Activated CD4-positive, alpha-beta memory T cell treated with anti-CD3 and anti-CD28 coated beads for 36 hours (primary cell): ENCODE data around the gene CCR4. TPM values are rescaled to one million over a fixed set of nuclear protein-coding genes. Genes with fewer than 3 reads are reported as not detected.
A peak's percentile ranks its signal among the peaks of the same experiment; 100 is the strongest.

Experiments used
- CTCF ChIA-PET: fragments of 350-600 bp; sonication (Branson Sonifier 250); formaldehyde crosslinking; loops from one replicate; lab custom pipeline; 2021; ENCODE audit warnings: antibody characterized with exemption, inconsistent platforms; lab: Charles Lee
- POLR2A ChIA-PET: fragments of 350-600 bp; sonication (Branson Sonifier 250); formaldehyde crosslinking; loops from one replicate; lab custom pipeline; 2021; ENCODE audit warnings: antibody characterized with exemption; lab: Charles Lee
- DNase-seq: peaks from one replicate; pipeline ENCODE4 v3.0.0-alpha.2; 2020
- H3K27ac Mint-ChIP-seq: one replicate; pipeline ENCODE4 v1.8.0; 2021; ENCODE audit warnings: mixed read lengths
- H3K27me3 Mint-ChIP-seq: one replicate; pipeline ENCODE4 v1.8.0; 2021; ENCODE audit warnings: mixed read lengths
- H3K36me3 Mint-ChIP-seq: one replicate; pipeline ENCODE4 v1.8.0; 2021; ENCODE audit warnings: mixed read lengths
- H3K4me1 Mint-ChIP-seq: one replicate; pipeline ENCODE4 v1.8.0; 2021; ENCODE audit warnings: low read depth, mixed read lengths
- H3K4me3 Mint-ChIP-seq: one replicate; pipeline ENCODE4 v1.8.0; 2021; ENCODE audit warnings: mild to moderate bottlenecking, mixed read lengths
- H3K9me3 Mint-ChIP-seq: one replicate; pipeline ENCODE4 v1.8.0; 2021; ENCODE audit warnings: mixed read lengths
- intact Hi-C: fragments of 100-400 bp; cut with micrococcal nuclease; formaldehyde crosslinking; loops from one replicate; pipeline ENCODE4 v1.15.1; 2023
- total RNA-seq, 2 experiments: library from RNA; stranded (reverse); gene quantifications; one replicate each; pipeline ENCODE4 v1.2.3, GENCODE V29; 2021

CCR4 gene
- total RNA-seq, 2 experiments from 2014 or later, result 137 TPM

DNA sequence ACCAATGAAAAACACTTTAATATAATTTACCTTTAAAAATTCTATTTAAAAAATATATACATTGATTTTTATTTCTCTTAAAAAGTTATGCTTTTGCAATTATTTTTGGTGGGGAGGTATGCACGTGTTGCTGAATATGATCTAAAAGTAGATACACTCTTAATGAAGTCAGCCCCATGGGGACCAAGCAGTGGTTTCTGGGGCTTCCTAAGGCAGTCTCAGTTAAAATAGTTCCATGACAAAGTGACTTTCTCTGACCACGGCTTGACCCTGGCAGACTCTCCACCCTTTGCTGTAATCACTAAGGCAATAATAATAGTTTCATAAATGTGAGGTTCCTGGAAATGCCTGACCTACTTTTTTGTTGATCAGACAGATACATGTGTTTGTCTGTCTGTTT, 50.4 kb downstream of the CCR4 start:
- Mint-ChIP-seq H3K4me1 (peaks cover 85% of the 10 kb centered on the region), H3K36me3 (peaks cover 42% of the 10 kb centered on the region), H3K9me3 (peaks cover 4% of the 10 kb centered on the region), H3K27me3 (no peaks in the 10 kb centered on the region), H3K27ac (peak overlapping the region; percentile 74), H3K4me3 (no peak overlapping the region)
- peak; percentile 52 for DNase-seq
- intact Hi-C loops, result no loop called here
- ChIA-PET CTCF (interaction anchor here (0.6 to 2.3 kb wide), 7 partner anchors 13 to 73 kb away, joined by 3 to 7 read pairs (median 3); no protein-coding TSS in a partner anchor), POLR2A (interaction anchor here (0.9 to 1.8 kb wide), 4 partner anchors 9 to 21 kb away, joined by 3 to 7 read pairs (median 4); no protein-coding TSS in a partner anchor)

DNA sequence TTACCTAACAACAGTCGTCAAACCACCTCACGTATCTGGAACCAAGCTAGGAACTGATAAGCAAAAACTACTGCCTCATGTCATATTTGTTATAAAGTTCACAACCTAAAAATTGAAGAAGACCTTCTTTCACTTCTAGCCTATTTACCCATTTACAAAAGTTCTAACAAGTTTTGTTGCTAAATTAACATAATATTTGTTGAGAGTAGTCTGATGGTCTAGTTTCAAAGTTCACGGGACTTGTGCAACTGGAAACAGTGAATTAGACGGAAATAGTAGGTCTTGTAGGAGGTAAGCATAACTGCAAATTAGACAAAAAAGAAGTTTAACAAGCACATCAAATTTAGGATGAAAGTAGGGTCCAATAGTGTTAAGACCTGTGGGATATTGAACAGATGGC, 51.9 kb downstream of the CCR4 start:
- Mint-ChIP-seq H3K9me3 (peaks cover 4% of the 10 kb centered on the region), H3K36me3 (peaks cover 41% of the 10 kb centered on the region), H3K4me1 (peaks cover 87% of the 10 kb centered on the region), H3K27ac (peak overlapping the region; percentile 10), H3K27me3 (no peaks in the 10 kb centered on the region), H3K4me3 (no peak overlapping the region)
- ChIA-PET POLR2A (interaction anchor here (0.7 to 2.2 kb wide), 4 partner anchors 10 to 765 kb away, joined by 3 to 6 read pairs (median 5); partner anchors contain the start of gene CMTM8), CTCF (interaction anchor here (1.2 to 2.3 kb wide), 5 partner anchors 15 to 56 kb away, joined by 3 to 7 read pairs (median 4); no protein-coding TSS in a partner anchor)
- intact Hi-C loops, result no loop called here
- no peak for DNase-seq

DNA sequence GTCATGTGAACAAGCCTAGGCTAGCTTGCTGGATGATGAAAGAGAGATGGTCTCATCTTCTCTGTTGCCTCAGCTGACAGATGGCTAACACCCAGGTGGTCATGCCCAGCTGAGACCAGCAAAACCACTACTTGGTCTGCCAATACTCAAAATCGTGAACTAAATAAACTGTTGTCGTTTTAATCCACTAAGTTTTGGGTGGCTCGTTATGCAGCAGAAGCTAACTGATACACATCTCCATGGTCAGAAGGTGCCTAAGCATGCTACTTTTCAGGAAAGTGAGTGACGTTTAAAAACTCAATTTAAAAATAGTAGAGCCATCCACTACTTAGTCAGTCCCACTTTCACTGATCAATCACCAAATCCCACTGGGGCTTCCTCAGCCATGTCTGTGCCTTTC, 52.8 kb downstream of the CCR4 start:
- Mint-ChIP-seq H3K9me3 (peaks cover 4% of the 10 kb centered on the region), H3K27ac (no peak overlapping the region), H3K4me1 (peaks cover 82% of the 10 kb centered on the region), H3K27me3 (no peaks in the 10 kb centered on the region), H3K36me3 (peaks cover 41% of the 10 kb centered on the region), H3K4me3 (no peak overlapping the region)
- CTCF ChIA-PET, result interaction anchor here (0.9 to 2.3 kb wide), 3 partner anchors 14 to 70 kb away, joined by 3 to 9 read pairs (median 5); no protein-coding TSS in a partner anchor
- intact Hi-C loops, result no loop called here
- POLR2A ChIA-PET, result interaction anchor here (0.7 to 2.2 kb wide), 4 partner anchors 8 to 15 kb away, joined by 3 to 9 read pairs (median 6); no protein-coding TSS in a partner anchor
- DNase-seq, result no peak

DNA sequence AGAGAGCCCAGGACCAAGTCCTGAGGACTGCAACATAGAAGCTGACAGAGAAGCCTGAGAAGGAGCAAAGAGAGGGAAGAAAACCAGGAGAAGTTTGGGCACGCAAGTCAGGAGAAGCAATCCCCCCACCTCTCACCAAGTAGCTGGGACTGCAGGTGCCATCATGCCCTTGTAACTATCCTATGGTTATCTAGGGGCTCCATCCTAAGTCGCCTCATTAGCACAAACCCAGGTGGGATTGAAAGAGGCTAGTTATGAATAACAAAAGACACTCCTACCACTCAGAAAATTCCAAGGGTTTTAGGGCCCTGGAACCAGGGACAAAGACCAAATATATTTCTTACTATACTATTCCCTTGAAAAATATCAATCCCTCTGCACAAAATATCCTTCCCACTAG, 53.5 kb downstream of the CCR4 start:
- Mint-ChIP-seq H3K27me3 (no peaks in the 10 kb centered on the region), H3K4me3 (no peak overlapping the region), H3K27ac (peak overlapping the region; percentile 52), H3K9me3 (peaks cover 4% of the 10 kb centered on the region), H3K4me1 (peaks cover 78% of the 10 kb centered on the region), H3K36me3 (peaks cover 46% of the 10 kb centered on the region)
- ChIA-PET POLR2A (interaction anchor here (1.4 to 4.5 kb wide), 3 partner anchors 9 to 16 kb away, joined by 4 to 26 read pairs (median 9); no protein-coding TSS in a partner anchor), CTCF (interaction anchor here (0.9 to 3.7 kb wide), 6 partner anchors 15 to 70 kb away, joined by 3 to 16 read pairs (median 4); no protein-coding TSS in a partner anchor)
- intact Hi-C loops, result no loop called here
- no peak for DNase-seq

Other genes with a start within 250 kb of the CCR4 start
- under 1 TPM; 0.02 TPM for gene TRIM71, start 133.6 kb upstream of the CCR4 start, total RNA-seq
- 10 to 100 TPM; 47.2 to 52.0 TPM for gene GLB1, start 145.5 kb downstream of the CCR4 start, total RNA-seq
- gene TMPPE, start 145.5 kb downstream of the CCR4 start, total RNA-seq, result 1 to 10 TPM; 6.0 to 6.2 TPM
- 10 to 100 TPM; 57.6 to 60.0 TPM for gene CRTAP, start 162.4 kb downstream of the CCR4 start, total RNA-seq